HG02678 (cell line): ENCODE results near the gene SRM.
A peak's percentile ranks its signal among the peaks of the same experiment; 100 is the strongest.
"Not testable (repeated sequence)": the region's sequence is repeated elsewhere in the genome, so short reads cannot be mapped to it uniquely, and the experiment has no call there.

Experiments
- ATAC-seq: cut with Tn5 transposase; IDR thresholded peaks from one replicate; pipeline ENCODE4 v1.9.1; 2021; ENCODE audit warnings: mild to moderate bottlenecking, moderate library complexity; ENCODE audit not compliant: unreplicated experiment

SRM gene

GRCh38 chr1:11023201-11023600 is 36.6 kb downstream of the SRM start:
- no peak for ATAC-seq

- ATAC-seq = no peak
Observed at GRCh38 chr1:11019971-11020370, 39.8 kb downstream of the SRM start.

GRCh38 chr1:11019358-11019757 is 40.5 kb downstream of the SRM start:
- ATAC-seq = not testable (repeated sequence)

DNA sequence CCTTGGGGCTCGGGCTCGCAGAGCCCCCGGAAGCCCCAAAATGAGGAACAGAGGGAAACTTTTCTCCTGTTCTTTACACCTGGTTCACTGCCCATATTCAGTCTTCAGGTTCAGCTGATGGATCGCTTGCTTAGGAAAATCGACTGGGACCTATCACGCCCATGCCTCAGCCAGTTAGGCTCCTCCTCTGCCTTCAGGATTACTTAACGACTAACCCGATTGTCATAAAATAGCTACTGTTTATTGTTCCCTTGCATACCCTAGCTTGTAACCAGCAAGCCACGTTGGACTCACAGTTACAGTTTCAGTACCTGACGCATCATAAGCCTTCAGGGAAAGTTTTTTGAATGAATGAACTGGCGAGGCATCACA is 46.7 kb downstream of the SRM start:
- no peak for ATAC-seq

GRCh38 chr1:11012260-11013159 is 47.3 kb downstream of the SRM start, which contains the start of gene TARDBP:
TSS of gene TARDBP (plus strand) at chr1:11012654. CDS start at chr1:11013728, 1,074 bp downstream.
- peak; percentile 86 for ATAC-seq
